Putamen (tissue), 1 donor: ENCODE results near the gene SLC9A7.
"Not testable (repeated sequence)": the region's sequence is repeated elsewhere in the genome, so short reads cannot be mapped to it uniquely, and the experiment has no call there.

Experiments
- DNase-seq: peaks from one replicate; pipeline ENCODE4 v3.0.0-alpha.2; 2016; ENCODE audit warnings: low spot score

The SLC9A7 gene

DNA sequence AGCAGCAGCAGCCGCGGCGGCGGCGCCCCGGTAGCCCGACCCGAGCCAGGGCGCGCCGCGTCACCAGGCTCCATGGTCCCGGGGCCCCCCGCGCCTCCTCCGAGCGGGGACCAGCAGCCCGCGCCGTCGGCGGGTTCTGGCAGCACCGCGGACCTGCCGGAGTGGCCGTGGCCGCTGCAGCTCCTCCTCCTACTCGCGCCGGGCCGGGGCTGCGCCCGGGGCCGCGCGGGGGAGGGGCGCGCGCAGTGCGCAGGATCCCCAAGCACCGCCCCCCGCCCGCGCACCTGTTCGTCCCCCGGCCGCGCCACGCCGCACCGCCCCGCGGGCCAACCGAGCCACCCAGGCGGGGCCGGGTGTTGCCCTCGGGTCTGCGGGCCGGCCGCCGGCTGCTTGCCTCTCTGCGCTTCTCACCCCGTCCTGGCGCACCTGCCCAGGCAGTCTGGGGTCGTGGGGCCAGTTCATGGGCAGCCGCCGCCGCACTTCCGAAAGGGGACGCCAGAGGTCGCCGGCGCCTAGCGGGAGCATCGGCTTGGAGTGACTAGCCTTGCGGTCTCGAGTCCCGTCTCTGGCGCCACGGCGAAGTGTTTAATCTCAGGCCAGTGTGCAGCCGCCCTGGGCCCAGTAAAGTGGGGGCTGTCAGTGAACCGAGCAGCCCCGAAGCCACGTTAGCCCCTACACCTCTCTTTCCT lies at the start of gene SLC9A7:
Gene SLC9A7 (minus strand): TSS at position 163 of the 689 bp plus-strand sequence. CDS start 89 bp downstream, at position 74.
- no peak for DNase-seq

DNA sequence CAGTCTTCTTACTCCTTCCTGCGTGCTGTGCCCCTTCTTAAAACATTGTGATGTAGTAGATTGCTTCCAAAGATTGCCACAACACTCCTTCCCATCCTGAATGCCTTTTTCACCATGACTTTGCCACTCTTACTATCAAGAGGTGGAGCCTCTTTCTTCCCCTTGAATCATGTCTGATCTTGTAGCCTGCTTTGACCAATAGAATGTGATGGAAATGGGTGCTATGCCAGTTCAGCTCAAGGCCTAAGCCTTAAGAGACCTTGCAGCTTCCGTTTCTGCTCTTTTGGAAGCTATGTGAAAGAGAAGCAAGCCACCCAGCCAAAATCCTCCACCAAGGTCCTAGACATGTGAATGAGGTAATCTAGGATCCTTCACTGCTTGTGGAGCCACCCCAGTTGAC lies 46.4 kb upstream of the SLC9A7 start:
- DNase-seq = no peak

DNA sequence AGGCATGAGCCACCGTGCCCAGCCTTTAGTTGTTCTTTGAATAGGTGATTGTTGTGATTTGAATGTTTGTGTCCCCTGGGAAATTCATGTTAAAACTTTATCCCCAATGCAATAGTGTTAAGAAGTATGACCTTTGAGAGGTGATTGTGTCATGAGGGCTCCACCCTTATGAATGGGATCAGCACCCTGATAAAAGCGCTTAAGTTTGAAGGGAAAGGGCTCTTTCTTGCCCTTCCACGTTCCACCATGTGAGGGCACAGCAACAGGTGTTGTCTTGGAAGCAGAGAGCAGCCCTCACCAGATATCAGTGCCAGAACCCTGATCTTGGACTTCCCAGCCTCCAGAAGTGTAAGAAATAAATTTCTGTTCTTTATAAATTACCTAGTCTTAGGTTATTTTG lies 44.2 kb upstream of the SLC9A7 start:
- DNase-seq = no peak

DNA sequence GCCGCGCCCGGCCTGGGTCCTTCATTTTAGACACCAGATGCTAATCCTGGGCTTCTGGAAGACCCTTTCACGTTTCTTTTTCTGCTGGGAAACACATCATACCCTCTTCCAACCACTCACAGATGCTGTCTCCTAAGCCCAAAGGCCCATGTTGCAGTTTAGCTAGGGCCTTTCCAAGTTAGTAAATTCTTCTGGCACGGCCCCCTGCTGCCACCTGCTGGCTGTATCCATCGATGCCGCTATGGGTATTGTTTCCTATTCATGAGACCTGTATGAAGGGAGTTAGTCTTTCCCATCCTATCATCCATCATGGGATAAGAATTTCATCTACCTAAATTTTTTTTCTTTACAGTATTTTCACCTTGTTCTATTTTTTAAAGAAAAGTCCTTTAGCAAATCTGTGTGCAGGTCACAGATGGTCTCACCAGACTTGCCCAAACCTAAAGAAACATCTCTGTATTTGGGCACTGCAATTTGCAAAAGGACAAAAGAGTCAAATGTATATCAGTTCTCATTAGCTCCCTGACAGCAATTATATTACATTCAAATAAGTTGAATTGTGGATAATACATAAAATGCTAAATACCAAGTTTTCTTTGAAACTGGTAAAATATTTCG lies 37.8 kb upstream of the SLC9A7 start:
- DNase-seq = peak; percentile 30

DNA sequence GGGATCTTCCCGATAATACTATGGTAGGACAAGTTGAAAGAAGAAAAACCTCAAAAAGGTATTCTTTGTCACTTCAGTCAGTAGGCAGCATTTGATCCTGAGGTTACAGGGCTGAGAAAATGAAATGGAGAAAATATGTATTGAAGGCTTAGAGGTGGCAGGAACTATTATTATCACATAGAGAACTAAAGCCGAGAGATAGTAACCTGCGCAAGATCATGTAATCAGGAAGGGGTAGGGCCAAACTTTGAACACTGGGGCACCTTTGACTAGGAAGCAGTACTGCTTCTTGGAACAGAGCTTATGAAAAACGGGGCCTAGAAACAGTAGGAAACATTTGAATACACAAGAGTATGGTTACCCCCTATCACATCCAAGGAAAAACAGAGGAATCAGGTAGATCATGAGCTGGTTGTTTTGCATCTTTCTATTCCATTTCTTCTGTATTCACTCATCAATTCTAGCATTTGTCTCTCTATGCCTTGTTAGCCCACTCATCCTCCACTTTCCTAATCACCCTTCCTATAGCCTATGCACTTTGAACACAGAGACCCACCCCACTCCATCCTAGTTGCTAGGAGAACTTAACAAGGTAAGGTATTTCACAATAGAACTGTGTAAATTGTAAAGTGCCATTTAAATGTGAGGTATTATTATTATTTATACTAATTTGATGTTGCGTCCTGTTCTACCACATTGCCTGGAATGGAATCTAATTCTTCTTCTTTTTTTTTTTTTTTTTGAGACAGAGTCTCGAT lies 34.6 kb upstream of the SLC9A7 start:
- DNase-seq = no peak

DNA sequence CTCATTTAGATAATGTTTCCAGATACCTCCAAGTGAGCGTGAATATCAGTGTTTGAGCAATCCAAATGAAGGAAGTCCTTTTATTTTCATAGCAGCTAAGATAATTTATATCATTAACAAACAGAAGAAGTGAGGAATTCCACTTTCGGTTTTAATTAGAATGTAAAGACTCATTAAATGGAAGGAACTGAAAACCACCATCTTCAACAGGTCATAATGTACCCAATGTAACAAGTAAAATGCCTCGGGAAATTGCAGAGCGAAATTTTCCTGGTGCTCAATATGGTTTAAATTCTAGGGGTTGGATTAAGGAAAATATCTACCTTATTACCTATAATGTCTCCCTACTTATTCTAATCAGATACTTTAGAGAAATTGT lies 33.9 kb upstream of the SLC9A7 start:
- no peak for DNase-seq

DNA sequence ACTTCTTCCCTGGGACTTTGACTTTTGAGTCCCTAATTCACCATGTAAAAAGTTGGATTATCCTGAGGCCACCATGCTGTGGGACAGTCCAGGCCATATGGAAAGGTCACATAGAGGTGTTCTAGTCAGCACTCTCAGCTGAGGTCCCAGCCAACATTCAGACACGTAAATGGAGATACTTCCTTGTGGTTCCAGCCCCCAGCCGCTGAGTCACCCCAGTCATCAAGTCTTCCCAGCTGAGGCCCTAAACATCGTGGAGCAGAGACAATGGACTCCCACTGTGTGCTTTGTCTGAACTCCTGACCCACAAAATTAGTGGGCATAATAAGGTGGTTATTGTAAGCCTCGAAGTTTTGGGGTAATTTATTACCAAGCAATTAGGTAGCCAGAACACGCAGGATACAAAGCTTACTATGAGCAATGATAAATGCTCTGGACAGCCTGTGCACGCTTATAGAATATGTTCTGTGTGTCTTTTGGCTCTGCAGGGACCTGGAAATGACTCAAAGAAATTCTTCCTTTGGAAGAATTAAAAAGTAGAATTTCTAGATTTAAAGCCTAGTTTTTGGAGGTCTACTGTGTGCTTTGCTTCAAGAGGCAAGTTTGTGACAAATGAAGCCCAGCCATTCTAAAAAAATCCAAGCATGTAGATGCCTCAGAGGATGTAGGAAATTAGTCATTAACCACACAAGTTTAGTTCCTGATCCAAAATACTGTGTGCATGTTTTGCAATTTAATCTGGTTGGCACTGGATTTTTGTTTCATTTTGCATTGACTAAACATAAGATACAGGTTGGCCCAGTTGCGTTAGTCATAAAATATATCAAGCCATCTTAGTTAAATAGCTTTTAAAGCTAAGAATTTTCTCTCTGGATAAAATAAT lies 33.2 kb upstream of the SLC9A7 start:
- no peak for DNase-seq

DNA sequence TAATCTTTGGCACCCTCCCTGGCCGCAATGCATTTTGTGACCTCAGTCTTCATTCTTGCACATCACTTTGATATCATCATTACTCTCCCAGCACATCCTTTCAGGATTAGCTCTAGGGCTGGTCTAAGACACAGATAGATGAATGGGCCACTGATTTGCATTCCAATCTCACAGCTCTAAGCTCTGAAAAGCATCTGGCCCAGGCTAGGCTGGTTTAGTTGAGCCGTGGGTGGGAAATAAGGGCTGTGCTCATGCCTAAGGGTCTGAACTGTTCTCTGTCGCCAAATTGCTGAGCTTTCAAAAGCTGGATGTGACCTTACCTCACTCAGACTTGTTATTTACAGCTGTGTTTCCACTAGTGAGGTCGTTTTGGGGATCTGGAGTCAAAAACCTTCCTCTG lies 30.0 kb upstream of the SLC9A7 start:
- DNase-seq = no peak

DNA sequence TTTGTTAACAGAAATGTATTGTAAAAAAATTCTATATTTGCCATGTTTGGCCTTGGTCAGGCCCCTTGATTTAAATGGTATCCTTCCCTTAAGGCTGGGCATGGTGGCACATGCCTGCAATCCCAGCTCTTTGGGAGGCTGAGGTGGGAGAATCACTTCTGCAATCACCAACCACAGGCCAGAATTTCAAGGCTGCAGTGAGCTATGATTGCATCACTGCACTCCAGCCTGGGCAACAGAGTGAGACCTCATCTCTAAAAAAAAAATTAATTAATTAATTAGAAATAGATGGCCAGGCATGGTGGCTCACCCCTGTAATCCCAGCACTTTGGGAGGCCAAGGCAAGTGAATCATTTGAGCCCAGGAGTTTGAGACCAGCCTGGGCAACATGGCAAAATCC lies 25.5 kb upstream of the SLC9A7 start:
- not testable (repeated sequence) for DNase-seq

DNA sequence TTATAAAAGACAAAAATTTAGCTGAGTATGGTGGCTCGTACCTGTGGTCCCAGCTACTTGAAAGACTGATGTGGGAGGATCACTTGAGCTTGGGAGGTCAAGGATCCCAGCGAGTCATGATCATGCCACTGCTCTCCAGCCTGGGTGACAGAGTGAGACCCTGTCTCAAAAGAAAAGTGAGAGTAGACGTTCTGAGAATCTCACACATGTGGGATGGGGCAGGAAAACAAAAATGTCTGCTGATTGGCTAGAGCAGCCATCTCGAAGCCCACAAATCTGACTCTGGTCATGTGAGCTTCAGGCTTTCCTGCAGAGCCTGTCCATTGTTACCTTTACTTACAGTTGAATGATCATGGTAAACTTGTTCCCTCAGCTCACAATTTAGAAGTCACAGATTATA lies 23.1 kb upstream of the SLC9A7 start:
- DNase-seq = no peak

DNA sequence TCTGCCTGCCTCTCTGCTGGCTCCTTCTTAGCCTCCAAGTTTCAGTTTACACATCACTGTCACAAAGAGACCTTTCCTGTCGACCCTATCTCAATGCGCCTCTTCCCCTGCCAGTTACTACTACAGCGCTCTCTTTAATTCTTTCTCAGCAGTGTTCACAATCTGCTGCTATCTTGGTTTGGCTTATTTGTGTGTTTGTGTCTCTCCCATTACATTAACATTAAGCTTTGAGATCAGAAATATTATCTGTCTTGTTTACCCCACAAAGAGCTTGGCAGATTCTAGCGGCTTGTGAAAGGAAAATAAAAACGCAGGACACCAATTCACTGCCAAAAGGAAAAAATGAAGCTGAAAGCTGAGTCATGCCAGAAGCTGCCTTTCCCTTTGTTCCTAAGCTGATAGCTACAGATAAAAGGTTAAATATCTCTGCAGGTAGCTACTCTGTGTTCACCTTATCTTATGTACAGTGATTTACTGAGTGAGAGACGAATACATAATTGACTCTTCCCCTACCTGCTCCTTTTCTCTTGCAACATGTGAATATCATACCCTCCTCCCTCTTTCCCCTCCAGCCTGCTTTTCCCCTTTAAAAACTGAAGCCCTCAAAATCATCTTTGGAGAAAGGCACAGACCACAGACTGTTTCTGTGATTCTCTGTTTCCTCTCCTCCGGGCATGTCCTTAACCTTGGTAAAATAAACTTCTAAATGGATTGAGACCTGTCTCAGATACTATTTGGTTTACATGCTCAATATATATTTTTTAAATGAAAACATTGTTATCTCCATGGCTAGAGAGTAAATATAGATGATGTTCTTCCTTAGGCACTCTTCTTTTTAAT lies 19.3 kb upstream of the SLC9A7 start:
- DNase-seq = no peak

DNA sequence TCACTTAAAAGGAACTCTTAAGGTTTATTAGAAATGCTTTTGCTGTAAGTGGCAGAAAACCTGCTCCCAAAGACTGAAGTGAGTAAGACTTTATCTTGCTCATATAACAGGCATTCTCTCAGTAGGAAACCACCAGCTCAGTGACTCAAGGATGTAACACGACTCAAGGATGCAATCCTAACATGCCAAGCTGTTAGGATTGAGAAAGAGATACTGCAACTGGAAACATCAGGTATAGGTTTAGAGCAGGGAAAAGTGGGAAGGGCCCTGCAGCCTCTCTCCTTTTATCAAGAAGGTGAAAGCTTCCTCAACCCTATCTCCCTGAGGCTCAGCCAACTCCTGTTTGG lies 11.9 kb upstream of the SLC9A7 start:
- no peak for DNase-seq

DNA sequence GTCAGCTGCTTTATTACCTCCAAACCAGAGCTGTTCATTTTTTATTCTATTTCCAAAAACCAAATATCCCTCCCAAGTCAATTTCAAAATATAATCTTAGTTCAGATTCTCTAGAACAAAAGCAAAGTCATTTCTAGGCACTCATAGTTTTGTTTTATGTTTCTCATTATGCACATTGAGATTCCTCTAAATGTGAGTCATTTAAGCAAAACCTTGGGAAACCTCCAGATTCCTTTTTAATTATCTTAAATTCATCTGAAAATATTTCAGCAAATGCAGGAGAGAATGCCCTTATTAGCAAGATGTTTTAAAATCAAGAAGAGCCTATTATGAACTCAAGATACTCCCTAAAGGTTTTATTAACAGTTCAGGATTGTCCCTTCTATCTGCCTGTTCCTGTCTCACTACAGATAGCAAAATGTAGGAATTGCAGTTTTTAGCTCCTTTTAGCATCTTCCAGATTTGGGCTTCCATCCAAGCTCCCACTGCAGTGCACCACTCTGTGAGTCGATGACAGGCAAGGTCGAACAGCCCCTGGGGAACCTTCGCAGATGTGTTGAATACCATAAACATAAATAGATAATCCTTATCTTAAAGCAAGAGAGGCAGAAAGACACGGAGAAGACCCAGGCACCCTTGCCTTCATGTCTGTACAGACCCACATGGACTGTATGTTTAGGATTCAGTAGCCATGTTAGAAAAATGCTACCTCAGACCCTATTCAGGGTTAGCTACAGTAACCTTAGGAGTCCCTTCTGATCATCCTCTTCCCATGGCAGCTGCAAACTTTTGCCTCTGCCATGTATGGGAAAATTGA lies 11.3 kb upstream of the SLC9A7 start:
- DNase-seq = peak; percentile 1

DNA sequence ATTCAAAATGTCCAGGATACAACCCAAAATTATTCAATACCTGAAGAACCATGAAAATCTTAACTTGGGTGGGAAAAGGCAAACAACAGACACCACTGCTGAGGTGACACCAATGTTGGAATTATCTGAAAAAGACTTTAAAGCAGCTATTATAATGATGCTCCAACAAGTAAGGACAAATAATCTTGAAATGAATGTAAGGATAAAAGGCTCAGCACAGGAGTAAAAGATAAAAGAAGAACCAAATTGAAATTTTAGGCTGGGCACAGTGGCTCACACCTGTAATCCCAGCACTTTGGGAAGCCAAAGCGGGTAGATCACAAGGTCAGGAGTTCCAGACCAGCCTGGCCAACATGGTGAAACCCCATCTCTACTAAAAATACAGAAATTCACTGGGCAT lies 4.0 kb upstream of the SLC9A7 start:
- no peak for DNase-seq

DNA sequence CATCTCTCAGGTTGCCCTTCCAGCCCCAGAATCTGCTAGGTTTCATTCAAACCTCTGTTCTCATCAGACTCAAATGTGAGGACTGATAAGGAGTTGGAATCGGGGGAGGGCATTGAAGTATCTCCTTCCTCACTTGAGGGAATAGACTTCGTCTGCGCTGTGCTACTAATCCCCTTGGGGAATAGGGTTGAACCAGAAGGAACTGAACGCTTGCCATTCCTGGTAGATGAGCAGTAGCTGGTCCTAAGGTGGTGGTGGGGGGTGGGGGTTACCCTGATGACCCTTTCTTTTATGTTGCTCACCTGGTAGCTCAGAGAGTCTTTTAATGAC lies 692 bp upstream of the SLC9A7 start:
- DNase-seq = no peak

DNA sequence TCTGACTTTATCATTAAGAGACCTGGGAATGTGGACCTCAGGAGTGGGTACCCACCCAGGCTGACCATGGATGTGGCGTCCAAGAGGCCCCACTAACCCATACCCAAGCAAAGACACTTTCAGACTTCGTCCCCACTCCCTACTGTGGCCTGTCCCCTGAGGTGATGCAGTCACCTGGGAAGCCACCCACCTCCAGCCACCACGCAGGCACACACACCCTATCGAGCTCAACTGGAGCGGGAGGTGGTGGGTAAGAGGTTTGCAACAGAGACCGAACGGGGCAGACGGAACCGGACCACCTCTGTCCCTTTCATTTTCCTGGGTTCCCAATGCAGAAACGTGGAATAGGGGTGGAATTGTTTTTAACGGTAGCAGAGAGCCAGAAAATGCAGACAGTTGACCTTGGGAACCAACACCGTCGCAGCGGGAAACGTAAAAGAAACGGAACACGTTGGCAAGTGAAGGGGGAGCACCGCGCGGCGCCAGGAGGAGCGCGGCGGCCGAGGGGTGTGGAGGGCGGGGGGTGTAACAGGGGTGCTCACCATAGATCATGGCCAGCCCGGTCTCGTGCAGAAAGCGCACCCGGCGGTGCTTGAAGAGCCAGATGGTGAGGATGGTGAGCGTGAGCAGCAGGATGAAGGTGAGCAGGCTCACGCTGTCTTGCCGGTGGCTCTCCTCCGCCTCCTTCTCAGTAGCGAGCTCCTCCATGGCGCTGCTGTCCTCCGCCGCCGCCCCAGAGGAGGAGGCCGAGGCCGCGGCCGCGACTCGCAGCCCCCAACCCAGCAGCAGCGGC lies 559 bp downstream of the SLC9A7 start:
- no peak for DNase-seq

DNA sequence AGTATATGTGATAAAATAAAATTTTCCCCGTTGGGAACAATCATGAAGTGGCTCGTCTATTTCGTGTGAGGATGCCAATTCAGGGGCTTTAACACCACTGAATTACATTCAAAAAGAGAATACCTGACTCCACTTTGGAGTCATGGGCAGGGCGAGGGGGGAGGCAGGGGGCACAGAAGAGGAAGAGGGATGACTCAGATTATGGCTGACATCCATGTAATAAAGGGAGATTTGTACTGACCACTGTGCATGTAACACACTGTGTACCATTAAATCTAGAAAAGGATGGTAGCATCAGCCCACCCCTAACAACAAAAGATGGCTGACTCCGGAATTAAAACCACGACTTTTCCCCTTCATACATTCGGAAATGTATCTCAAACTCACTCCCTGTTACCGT lies 1.3 kb downstream of the SLC9A7 start:
- no peak for DNase-seq

DNA sequence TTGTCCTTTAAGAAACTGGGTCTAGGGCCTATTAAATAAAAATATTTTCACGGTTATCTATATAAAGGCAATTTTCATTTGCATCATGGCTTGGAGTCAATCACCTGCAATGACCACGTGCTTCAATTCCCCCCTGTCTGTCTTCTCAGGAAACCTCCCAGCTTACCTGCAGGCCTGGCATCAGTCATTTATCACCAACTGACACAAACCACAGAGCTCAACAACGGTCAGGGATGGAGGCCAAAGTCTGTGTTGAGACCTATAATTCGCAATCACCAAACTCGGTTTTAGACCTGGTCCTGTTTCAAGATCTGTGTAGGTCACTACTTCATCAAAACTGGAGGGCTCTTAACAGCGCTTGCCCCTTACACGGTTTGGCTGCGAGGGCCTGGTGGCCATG lies 1.9 kb downstream of the SLC9A7 start:
- no peak for DNase-seq

DNA sequence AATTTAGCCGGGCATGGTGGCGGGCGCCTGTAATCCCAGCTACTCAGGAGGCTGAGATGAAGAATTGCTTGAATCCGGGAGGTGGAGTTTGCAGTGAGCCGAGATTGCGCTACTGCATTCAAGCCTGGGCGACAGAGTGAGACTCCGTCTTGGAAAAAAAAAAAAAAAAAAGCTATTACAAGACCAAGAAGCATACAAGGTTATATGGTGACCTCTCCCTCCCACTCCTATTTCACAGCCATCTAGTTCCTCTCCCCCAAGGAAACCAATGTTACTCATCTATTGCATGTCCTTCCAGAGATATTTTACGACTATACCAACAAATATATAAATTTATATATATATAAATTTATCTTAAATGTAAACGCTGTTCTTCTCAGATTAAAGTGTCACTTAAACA lies 3.2 kb downstream of the SLC9A7 start:
- DNase-seq = no peak

DNA sequence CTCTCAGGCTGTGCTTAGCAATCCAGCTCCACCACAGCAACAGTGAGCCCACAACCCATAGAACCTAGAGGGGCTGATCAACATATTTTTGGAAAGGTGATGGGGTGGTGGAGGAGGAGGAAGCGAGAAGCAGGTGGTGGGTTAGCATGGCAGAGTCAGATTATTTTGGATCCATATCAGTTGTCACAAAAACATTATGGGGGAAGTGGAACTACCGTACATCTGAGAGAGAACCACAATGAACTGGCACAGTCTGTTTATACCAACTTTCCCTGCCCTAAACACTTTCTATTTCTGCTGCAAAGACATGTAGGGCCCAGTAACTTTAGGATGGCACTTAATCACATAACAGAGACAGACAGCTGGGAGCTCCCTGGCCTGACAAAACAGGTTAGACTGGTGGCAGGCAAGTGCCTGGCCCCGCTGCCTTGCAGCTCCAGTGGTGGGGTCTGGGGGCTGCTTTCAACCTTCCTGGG lies 4.3 kb downstream of the SLC9A7 start:
- no peak for DNase-seq
